CD4-positive, alpha-beta T cell treated with Interleukin-4 for 4 hours (primary cell): ENCODE measurements around the gene GAPVD1.
"Not testable (repeated sequence)": the region's sequence is repeated elsewhere in the genome, so short reads cannot be mapped to it uniquely, and the experiment has no call there.

ENCODE experiments used
- DNase-seq: peaks from one replicate; pipeline ENCODE4 v3.0.0-alpha.2; 2020

The GAPVD1 gene

DNA sequence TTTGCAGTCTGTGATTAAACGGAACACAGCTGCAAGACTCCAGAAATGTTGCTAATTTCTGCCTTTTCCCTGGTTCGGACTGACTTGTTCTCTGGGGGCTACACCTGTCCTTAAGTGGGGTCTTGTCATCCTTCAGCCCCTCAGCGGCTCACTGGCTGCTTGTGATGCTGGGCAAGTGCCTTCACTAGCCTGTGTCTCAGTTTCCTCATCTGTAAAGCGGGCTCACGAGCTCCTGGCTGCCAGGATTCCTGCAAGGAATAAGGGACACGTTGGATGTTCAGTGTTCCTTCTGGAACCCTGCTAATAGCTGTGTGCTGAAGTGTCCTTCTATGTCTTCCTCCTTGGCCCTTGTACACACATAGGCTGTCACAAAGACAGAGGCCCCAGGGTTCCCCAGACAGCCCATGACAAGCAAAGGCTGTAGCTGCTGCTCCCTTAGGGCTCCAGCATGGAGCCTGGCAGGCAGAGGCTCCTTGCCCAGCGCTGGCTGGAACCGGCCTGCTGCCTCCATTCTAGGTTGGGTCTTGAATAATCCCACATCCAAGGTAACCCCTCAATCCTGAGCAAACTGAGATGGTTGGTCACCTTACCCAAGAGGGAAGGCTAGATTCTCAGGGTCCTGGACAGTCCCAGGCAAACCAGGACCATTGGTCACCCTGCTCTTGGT lies 116.1 kb downstream of the GAPVD1 start:
- no peak for DNase-seq

DNA sequence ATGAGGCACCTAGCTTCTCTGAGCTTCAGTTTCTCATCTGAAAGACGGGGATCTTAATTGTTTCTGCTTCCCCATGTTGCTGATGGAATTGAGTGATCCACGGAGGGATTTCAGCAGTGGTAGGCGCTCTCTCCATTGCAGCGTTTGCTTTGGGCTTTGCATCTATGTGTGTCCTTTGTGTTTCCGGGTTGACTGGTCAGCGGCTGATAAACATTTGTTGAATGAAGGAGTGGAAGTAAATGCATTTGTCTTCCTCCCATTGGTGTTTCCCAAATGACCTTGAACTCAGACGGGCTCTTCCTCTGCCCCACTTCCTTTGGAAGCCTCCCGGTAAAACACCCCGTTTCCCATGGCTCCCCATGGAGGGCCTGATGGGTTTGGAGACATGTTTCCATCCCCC lies 117.2 kb downstream of the GAPVD1 start:
- DNase-seq = no peak

DNA sequence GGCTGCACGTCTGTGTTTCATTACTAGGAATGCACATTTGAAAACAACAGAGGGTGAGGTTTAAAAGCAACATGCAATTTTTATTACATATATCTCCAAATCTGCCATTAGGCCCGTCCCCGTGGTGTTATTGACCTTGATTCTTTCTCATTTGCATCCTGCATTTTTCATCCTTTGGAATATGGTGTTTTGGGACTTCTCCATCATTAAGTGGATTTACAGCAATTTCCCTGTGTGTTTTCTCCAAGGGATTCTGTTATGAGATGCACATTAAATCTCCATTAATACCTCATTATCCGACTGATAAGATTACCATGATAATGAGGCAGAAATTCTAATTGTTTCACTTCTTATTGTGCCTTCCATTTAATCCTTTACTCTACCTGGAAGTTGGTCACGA lies 117.6 kb downstream of the GAPVD1 start:
- DNase-seq = no peak

DNA sequence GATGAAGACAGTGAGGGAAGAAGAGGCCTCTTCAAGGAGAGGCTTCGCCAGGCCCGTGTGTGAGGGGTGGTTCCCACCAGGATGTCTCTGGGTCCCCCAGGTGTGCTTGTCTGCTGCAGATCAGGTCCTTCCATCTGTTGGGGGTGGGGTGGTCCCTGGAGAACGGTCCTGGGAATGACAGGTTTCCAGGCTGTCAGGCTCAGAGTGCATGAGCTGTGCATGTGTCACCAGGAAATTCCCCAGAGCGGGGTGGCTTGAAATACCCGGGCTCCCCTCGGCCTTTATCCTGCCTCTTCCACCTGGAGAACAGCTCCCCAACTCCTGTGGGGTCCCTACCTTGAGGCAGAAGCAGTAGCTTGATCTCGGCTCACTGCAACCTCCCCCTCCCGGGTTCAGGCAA lies 118.8 kb downstream of the GAPVD1 start:
- DNase-seq = no peak

DNA sequence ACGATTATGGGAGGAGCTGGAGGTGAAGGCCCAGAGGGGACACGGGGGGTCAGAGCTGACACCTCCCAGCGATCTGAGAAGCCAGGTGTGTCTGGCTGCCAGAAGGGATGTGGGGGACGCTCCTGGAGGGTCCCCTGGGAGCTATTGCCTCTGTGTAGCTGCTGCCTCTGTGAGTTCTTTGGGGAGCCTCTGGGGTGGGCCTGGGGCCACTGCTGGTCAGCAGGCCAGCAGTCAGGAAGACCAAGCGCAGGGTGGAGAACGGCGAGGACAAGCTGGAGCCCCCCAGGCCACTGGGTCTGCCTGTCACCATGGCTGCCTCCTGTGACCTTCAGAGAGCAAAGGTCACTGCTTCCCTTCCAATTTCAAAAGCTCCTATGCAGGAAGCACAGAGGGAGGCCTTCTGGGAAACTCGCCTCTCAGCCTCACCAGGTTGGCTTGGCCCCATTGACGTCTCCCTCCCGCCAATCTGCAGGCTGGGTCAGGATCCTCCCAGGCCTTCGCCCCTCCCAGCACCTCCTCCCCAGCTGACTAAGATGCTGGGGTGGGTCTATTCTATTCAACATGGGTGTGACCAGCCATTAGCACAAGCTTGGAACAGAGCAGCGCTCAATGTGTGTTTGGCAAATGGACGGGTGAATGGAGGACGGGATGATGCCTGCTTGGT lies 126.4 kb downstream of the GAPVD1 start:
- no peak for DNase-seq

DNA sequence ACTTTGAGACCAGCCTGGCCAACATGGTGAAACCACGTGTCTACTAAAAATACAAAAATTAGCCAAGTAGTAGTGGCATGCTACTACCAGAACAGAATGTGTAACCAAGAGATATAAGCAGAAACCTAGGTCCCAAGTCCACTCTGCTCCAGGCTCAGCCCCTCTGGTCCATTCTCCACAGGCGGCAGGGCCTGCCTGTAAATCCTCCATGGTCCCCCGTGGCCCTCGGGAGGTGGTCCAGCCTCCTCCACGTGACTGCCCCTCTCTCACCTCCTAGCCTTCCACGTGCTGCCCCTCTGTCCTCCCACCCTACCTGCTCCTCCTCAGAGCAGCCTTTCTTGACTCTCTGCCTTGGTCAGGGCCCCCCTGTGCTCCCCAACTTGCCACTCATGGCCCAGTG lies 127.4 kb downstream of the GAPVD1 start:
- no peak for DNase-seq

DNA sequence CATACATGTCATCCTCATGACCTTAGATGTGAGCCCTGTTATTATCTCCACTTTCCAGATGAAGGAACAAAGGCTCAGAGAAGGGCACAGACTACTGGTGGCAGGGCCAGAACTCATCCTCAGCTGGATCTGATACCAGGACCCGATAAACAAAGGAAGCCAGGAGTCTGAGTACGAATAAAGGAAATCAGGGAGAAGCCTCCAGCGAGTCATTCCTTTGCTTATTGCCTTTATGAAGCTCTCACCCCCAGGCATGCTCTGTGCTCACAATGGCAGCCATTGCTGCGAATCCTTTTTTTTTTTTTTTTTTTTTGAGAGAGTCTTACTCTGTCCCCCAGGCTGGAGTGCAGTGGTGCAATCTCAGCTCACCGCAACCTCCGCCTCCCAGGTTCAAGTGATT lies 130.1 kb downstream of the GAPVD1 start:
- DNase-seq = no peak

DNA sequence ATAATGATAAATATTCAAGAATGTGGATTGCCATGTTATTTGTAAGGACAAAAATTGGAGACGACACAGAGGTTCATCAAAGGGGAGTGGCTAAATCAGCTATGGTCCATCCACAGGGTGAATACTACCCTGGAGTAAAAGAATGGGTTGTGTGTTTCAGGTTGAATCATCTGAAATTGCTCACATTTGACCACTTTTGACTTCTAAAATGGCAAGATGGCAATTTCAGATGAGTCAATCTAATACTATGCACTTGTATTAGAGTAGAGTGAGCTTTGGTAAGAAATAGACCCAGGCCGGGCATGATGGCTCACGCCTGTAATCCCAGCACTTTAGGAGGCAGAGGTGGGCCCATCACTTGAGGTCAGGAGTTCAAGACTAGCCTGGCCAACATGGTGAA lies 131.8 kb downstream of the GAPVD1 start:
- no peak for DNase-seq

DNA sequence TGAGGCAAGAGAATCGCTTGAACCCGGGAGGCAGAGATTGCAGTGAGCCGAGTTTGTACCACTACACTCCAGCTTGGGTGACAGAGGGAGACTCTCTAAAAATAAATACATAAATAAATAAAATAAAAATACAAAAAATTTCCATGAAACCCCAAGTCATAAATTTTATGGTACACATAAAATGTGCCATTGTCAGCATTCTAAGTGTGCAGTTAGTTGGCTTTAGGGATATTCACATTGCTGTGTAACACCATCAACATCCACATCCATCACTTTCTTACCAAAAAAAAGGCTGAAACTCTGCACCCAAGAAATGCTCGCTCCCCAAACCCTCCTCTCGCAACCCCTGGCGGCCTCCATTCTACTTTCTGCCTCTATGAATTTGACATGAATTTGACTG lies 135.2 kb downstream of the GAPVD1 start:
- no peak for DNase-seq

DNA sequence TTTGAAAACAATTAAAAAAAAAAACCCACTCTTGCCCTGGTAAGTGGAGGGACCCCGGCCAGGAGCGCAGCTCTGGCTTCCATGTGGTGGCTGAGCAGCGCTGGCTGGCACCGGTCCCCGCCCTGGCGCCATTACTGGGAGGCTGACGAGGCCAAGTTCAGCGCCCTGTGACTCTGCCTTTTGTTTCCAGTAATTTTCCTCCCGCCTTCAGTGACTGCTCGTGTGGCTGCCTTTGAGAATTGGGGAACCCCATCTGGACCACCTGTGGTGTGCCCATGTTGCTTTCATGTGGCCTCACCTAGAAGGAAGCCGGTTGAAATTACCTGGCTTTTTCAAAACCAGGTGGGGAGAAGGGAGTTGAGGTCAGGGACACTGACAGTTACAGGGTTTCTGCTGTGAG lies 136.1 kb downstream of the GAPVD1 start:
- no peak for DNase-seq

DNA sequence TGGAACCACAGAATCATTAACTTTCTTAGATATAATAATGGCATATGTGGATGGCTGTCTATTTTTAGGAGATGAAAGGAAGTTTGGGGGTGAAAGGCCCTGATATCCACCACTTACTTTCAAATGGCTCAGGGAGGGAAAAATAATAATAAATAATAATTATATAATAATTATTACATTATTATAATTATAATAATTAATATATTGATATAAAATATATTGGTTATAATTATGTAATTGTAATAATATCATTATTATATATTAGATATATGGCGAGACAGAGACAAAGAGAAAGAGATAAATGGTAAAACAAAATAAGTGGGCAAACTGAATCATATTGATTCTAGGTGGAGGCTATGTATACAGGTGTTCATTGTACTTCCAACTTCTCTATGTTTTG lies 136.6 kb downstream of the GAPVD1 start:
- DNase-seq = no peak

DNA sequence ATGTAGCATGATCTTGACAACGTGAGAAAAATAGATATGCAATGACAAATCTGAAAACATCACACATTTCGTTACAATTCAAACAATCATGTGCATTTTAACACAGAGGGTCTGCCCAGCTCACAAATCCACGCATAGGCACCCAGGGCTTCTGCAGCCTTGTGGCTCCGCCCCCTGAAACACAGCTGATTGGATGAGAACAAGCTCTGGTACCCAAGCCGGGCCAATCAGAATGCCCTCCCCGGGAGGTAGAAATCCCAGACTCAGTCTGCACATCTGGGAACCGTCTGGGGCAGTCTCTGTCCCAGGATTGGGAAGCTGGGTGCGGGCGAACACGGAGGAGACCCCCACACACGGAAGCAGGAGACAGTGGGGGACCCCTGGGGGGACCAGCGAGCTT lies 137.5 kb downstream of the GAPVD1 start:
- no peak for DNase-seq

DNA sequence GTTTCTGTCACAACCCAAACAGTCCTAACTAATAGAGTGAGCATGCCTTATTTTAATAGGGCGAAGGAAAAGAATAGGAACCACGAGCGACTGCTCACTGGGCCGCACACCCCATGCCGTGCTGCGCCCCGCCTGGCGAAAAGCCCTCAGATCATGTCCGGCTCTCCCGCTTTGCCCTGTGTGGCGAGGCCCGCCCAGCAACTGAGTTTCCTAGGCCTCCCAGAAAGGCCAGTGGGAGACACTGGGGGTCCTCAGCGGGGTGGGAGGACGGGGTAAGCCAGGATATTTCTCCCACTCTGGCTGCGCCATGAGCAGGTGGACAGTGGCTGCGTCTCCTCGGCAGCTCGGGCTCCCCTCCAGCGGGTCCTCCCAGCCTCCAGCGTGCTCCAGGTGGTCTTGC lies 138.0 kb downstream of the GAPVD1 start:
- no peak for DNase-seq

DNA sequence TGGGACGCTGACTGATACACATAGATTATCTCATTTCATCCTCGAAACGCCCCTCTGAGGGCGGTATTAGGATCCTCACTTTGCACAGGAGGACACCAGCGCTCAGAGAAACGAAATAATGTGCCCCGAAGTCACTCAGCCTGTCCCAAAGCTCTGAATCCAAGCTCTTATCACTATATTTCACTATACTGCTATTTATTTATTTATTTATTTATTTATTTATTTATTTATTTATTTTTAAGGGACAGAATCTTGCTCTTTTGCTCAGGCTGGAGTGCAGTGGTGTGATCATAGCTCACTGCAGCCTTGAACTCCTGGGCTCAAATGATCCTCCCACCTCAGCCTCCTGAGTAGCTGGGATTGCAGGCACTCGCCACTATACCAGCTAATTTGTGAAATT lies 138.6 kb downstream of the GAPVD1 start:
- not testable (repeated sequence) for DNase-seq

DNA sequence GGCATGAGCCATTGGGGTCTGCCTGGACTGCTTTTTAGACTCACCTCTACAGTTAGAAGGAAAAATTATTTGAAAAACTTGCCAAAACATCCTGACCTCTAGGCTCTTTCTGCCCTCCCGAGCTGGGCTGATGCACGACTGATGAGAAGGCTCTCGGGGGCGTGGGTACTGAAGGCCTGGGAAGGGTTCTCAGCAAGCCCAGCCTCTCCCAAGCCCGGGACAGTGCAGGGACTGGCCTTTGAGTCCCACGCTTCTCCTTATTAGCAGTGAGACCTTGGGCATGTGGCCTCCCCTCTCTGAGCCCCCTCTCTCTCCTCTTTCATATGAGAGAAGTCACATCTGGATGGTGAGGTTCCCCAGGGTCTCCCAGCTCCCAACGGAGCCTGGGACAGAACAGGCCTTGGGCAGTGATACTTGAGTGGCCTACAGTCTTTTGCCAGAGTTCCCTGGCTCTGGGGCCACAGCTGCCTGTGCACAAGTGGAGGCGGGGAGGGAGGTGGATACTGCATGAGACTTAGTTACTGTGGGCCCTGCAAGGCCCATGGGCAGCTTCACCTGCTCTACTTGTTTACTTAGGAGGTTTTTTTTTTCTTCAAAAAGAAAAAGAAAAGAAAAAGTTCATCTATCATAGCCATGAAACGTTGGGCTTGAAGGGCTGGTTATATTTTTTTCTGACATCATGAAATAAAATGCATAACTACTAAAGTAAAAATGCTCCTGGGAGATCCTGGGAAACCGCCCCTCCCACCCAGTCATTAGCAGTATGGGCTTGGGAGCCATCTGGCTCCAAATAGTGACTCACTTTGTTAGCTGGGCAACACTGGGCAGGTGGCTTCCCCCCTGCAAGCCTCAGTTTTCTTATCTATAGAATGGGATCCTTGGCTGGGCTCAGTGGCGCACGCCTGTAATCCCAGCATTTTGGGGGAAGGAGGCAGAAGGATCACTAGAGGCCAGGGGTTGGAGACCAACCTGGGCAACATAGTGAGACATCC lies 139.4 kb downstream of the GAPVD1 start:
- DNase-seq = no peak

DNA sequence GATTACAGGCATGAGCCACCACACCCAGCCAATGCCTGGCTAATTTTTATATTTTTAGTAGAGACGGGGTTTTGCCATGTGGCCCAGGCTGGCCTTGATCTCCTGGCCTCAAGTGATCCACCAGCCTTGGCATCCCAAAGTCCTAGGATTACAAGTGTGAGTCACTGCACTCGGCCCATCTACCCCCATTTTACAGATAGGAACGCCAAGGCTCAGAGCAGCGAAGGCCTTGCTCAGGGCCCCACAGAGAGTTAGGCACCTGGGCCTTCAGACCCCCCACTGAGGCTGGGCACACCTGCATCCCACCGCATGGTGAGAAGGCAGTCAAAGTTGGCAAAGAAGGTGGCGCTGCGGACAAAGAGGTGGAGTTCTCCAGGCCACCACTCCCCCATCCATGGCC lies 143.1 kb downstream of the GAPVD1 start:
- no peak for DNase-seq

DNA sequence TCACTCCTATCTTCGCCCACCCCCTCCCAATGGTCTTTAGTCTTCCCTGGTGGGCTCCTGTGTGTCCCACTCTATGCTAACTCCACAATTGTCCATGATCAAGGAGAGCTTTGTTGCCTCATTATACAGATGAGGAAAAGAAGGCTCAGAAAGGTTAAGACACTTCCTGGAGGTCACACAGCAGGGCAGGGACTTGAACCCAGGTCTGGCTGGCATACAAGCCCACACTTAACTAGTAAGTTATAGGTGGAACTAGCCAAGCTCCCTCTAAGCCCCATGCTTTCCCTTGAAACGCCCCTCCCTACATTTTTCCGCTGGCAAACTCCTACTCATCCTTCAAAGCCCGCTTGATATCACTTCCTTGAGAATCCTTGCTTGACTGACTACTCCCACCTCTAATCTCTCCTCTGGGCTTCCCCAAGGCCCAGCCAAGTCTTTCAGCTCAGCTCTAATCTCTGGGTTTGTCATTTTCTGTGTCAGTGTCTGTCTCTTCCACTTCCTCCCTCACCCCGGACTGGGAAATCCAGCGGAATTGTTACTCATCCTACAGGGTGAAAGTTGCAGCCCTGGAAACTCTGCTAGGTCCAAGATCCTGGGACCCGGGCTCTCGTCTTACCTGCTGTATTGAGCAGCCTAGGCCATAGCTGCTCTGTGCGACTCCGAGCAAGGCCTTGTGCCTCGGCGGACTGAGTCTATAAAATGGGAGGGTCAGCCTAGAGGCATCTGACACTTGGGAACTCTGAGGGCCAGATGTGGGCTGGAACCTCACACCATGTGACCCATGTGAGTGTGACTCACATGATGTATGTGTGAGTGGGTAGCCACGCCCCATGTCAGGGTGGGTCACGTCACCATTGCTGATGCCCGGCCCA lies 144.5 kb downstream of the GAPVD1 start:
- no peak for DNase-seq

DNA sequence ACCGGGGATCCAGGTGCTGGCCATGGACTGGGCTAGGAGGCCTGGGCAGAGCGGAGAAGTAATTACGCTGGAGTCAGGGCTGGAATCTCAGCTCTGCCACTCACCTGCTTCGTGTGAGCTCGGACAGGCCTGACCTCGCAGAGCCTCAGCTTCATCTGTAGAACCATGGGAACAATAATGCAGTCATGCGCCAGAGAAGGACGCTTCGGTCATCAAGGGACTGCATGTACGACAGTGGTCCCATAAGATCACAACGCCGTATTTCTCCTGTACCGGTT lies 145.1 kb downstream of the GAPVD1 start:
- DNase-seq = no peak

DNA sequence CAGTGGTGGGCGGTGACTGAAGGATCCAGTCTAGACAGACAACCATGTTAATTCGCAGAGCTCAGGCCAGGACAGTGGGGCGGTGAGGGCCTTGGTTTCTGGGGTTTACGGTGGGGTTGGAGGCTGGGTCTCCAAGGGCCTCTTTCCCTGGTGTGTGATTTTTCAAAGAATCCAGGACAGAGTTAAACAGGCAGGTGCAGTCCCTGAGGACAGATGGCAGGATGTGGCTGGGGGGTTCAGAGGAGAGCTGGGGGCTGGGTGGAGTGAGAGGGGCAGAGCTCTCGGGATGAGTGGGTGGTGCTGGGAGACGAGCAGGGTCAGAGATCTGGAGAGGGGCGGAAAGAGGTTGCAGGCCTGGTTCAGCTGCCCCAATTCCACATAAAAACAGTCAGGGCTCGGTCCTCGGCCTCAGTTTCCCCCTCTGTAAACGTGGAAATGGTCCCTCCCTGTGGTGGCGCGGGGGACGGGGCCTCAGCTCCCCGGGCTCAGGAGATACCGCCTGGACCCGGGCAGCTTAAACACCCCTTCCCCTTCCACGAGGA lies 145.9 kb downstream of the GAPVD1 start:
- no peak for DNase-seq

DNA sequence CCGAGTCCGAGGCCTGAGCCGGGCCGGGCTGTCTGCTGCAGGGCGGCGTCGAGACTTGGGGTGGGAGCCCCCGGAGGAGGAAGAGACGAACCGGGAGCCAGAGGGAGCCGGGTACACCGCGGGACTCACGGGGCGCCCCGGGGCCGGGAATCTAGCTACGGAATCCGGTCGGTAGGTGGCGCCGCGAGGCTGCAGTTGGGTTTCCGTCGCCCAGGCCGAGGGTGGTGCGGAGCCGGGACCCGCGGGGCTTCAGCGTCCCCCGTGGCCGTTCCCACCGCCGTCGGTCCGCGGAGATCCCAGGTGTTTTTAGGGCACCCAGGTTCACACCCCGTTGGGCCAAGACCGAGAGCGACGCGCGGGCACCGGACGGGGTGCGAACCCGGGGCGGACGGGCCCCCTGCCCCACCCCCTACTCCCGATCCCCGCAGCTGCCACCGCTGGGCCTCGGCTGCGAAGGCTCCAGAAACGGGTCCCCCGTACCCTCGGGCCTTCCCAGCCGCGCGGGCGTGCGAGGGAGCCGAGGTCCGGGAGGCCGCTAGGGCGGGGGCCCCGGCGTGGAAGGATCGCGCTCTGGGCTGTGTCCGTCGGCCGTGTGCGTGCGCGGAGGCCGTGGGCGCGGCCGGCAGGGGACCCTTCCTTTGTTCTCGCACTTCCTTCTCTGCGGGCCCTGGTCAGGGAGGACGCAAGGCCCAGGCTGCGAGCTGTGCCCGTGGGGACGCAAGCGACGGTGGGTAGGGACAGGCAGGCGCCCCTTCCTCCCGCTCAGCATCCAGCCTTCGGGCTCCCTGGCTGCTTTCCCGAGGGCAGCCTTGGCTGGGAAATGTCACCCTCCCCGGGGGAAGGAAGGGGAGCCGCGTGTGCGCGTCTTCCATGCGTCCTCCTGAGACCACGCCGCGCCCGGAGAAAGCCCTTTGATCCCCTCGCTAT lies 146.6 kb downstream of the GAPVD1 start:
- peak; percentile 53 for DNase-seq

DNA sequence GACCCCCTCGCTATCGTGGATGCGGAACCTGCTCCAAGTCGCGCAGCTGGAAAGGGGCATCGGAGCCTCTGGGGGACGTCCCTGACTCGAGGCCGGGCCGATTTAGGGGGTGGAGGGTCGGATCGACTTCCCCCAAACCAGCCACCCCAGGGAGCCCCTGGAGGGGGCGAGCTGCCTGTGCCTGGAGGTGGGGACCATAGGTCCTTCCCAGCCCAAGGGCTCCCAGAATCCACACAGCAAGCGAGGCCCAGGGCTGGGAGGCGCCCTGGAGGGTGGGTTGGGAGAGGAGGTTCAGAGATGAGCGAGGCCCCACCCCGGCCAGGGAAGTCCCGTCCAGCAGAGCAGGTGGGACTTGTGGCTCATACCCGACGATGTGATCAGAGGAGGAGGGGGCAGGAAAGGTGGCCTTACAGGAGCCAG lies 147.6 kb downstream of the GAPVD1 start:
- no peak for DNase-seq
